Measurements from ENCODE around the gene FAM13A. TPM values are rescaled to one million over a fixed set of nuclear protein-coding genes. Genes with fewer than 3 reads are reported as not detected.

The FAM13A gene
- total and polyA plus RNA-seq, 12 donors, result 10.1 to 61.6 (median 29.1) TPM

- TF ChIP-seq, protein P1, sequence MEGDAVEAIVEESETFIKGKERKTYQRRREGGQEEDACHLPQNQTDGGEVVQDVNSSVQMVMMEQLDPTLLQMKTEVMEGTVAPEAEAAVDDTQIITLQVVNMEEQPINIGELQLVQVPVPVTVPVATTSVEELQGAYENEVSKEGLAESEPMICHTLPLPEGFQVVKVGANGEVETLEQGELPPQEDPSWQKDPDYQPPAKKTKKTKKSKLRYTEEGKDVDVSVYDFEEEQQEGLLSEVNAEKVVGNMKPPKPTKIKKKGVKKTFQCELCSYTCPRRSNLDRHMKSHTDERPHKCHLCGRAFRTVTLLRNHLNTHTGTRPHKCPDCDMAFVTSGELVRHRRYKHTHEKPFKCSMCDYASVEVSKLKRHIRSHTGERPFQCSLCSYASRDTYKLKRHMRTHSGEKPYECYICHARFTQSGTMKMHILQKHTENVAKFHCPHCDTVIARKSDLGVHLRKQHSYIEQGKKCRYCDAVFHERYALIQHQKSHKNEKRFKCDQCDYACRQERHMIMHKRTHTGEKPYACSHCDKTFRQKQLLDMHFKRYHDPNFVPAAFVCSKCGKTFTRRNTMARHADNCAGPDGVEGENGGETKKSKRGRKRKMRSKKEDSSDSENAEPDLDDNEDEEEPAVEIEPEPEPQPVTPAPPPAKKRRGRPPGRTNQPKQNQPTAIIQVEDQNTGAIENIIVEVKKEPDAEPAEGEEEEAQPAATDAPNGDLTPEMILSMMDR (IDR thresholded peaks at IDR 0.05), result no peak
- no peak for TF ChIP-seq POLR2A (IDR thresholded peaks at IDR 0.05)
- Histone ChIP-seq H3K27me3 (no peaks in the 10 kb centered on the region), H3K9me3 (replicated peaks in 1 of 3) (no peaks in the 10 kb centered on the region), H3K27ac (no peak overlapping the region), H3K36me3 (replicated peaks in 1 of 2) (no peaks in the 10 kb centered on the region), H3K4me3 (no peak overlapping the region), H3K4me1 (replicated peaks in 1 of 2) (no peaks in the 10 kb centered on the region)
- DNase-seq, result no peak
- WGBS, 4 donors, result 82 to 90% (median 87%) methylated on average over 2 of the region's 2 CpGs
- intact Hi-C loops (cut with DNase I), result no loop called here
These were observed 89.1 kb downstream of the FAM13A start for GRCh38 chr4:88967883-88968331.

- DNase-seq, result no peak
- no peaks in the 10 kb centered on the region for H3K9me3 ChIP-seq (replicated peaks in 1 of 3)
- no peaks in the 10 kb centered on the region for H3K36me3 ChIP-seq (replicated peaks in 1 of 2)
- no peaks in the 10 kb centered on the region for H3K27me3 ChIP-seq
- 90 to 97% (median 93%) methylated on average over 2 of the region's 2 CpGs for WGBS, 4 donors
- intact Hi-C loops (cut with DNase I), result no loop called here
- peaks cover 0 to 3% of the 10 kb centered on the region in 2 donors for H3K4me1 ChIP-seq (replicated peaks in 1 of 2)
- no peak overlapping the region for H3K27ac ChIP-seq
- TF ChIP-seq, protein P1 (IDR thresholded peaks at IDR 0.05), result no peak
- TF ChIP-seq POLR2A (IDR thresholded peaks at IDR 0.05), result no peak
- no peak overlapping the region for H3K4me3 ChIP-seq
These were observed 91.9 kb downstream of the FAM13A start for GRCh38 chr4:88965053-88965452.

- Histone ChIP-seq H3K27me3 (no peaks in the 10 kb centered on the region), H3K9me3 (replicated peaks in 1 of 3) (no peaks in the 10 kb centered on the region), H3K36me3 (replicated peaks in 1 of 2) (no peaks in the 10 kb centered on the region), H3K4me1 (replicated peaks in 1 of 2) (peaks cover 0 to 4% of the 10 kb centered on the region in 2 donors), H3K27ac (no peak overlapping the region), H3K4me3 (no peak overlapping the region)
- TF ChIP-seq, protein P1 (IDR thresholded peaks at IDR 0.05), result no peak
- no peak for TF ChIP-seq POLR2A (IDR thresholded peaks at IDR 0.05)
- intact Hi-C loops (cut with DNase I), result no loop called here
- whole genome bisulfite sequencing, 4 donors, result 72 to 87% (median 83%) methylated on average over 4 of the region's 4 CpGs
- DNase-seq, result no peak
These were observed 92.5 kb downstream of the FAM13A start for GRCh38 chr4:88964450-88964849.

- TF ChIP-seq, protein P1 (IDR thresholded peaks at IDR 0.05), result no peak
- TF ChIP-seq POLR2A (IDR thresholded peaks at IDR 0.05), result no peak
- intact Hi-C loops (cut with DNase I), result no loop called here
- no peak overlapping the region for H3K27ac ChIP-seq
These were observed 93.2 kb downstream of the FAM13A start for GRCh38 chr4:88963817-88964216.

More at GRCh38 chr4:88963817-88964216, 93.2 kb downstream of the FAM13A start:
- Histone ChIP-seq H3K36me3 (replicated peaks in 1 of 2) (no peaks in the 10 kb centered on the region), H3K4me3 (no peak overlapping the region), H3K27me3 (no peaks in the 10 kb centered on the region), H3K9me3 (replicated peaks in 1 of 3) (no peaks in the 10 kb centered on the region), H3K4me1 (replicated peaks in 1 of 2) (peaks cover 0 to 4% of the 10 kb centered on the region in 2 donors)
- no peak for DNase-seq
- 72 to 86% (median 82%) methylated on average over 2 of the region's 2 CpGs for WGBS, 4 donors
